HUES64 (cell line): Measurements from ENCODE around the gene EVI2A. TPM values are rescaled to one million over a fixed set of nuclear protein-coding genes. Genes with fewer than 3 reads are reported as not detected.
"Not testable (repeated sequence)": the region's sequence is repeated elsewhere in the genome, so short reads cannot be mapped to it uniquely, and the experiment has no call there.

ENCODE experiments used
- H3K27ac ChIP-seq: 2 replicates; pipeline ENCODE4 v1.7.0; 2013; ENCODE audit warnings: low read depth, low read length, inconsistent platforms
- H3K27me3 ChIP-seq: 2 replicates; pipeline ENCODE4 v1.6.1; 2013; ENCODE audit warnings: mild to moderate bottlenecking, low read length; ENCODE audit not compliant: insufficient read depth
- H3K36me3 ChIP-seq: 2 replicates; pipeline ENCODE4 v1.6.1; 2013; ENCODE audit warnings: mild to moderate bottlenecking, low read length; ENCODE audit not compliant: insufficient read depth
- H3K4me1 ChIP-seq: 2 replicates; pipeline ENCODE4 v1.6.1; 2013; ENCODE audit warnings: mild to moderate bottlenecking, low read length, moderate library complexity; ENCODE audit not compliant: insufficient read depth
- H3K4me3 ChIP-seq: 2 replicates; pipeline ENCODE4 v1.5.1; 2013; ENCODE audit warnings: mild to moderate bottlenecking, low read length, moderate library complexity
- H3K9ac ChIP-seq: 2 replicates; pipeline ENCODE4 v1.6.1; 2013; ENCODE audit warnings: mild to moderate bottlenecking, low read depth, low read length
- H3K9me3 ChIP-seq: 2 replicates; pipeline ENCODE4 v1.6.1; 2013; ENCODE audit warnings: low read depth, low read length; ENCODE audit not compliant: insufficient read depth
- WGBS: fragments of 150-250, 120-280 bp; methylation state at CpG from one replicate; pipeline ENCODE4 v1.1.7; 2013; ENCODE audit warnings: missing lambda C conversion rate; 5-methylcytosine and 5-hydroxymethylcytosine counted together
- polyA plus RNA-seq, 2 experiments: library from polyadenylated mRNA; stranded (reverse); fragments of 50-300 nt; gene quantifications; one replicate each; pipeline ENCODE4 v1.2.3, GENCODE V29; 2013

The EVI2A gene, protein sequence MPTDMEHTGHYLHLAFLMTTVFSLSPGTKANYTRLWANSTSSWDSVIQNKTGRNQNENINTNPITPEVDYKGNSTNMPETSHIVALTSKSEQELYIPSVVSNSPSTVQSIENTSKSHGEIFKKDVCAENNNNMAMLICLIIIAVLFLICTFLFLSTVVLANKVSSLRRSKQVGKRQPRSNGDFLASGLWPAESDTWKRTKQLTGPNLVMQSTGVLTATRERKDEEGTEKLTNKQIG
- not detected for polyA plus RNA-seq (2013, experiment 1 of 2)
- not detected for polyA plus RNA-seq (2013, experiment 2 of 2)

DNA sequence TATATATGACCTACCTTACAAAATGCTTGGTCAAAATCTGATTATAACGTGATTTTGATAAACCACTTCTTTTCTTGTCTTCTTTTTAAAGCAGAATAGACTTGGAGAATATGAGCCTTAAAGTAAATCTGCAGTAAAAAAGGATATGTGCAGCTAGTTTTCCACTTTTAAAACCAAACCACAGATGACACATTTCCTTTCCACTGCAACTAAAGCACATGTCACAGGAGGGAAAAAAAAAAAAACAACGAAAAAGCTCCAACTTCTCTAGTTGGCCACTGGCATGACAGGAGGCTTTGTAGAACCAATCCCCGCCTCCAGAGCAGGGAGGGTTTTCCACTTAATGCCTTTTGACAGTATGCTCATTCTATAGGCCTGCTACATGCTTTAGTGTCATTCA is at the start of gene EVI2A:
Gene EVI2A, minus strand, starts transcription at position 142 of the 400 bp plus-strand sequence. CDS start 2,609 bp downstream, outside the sequence.
- no peaks in the 10 kb centered on the region for H3K27me3 ChIP-seq
- H3K27ac ChIP-seq, result no peak within 1 kb of the TSS
- no peak within 1 kb of the TSS for H3K9ac ChIP-seq
- H3K4me1 ChIP-seq, result peaks cover 4% of the 10 kb centered on the region; the same call in 1 of the 2 replicates
- H3K4me3 ChIP-seq, result no peak within 1 kb of the TSS
- WGBS, result 78% methylated on average over 3 of the region's 3 CpGs
- no peaks in the 10 kb centered on the region for H3K9me3 ChIP-seq
- peaks cover 8% of the 10 kb centered on the region for H3K36me3 ChIP-seq

DNA sequence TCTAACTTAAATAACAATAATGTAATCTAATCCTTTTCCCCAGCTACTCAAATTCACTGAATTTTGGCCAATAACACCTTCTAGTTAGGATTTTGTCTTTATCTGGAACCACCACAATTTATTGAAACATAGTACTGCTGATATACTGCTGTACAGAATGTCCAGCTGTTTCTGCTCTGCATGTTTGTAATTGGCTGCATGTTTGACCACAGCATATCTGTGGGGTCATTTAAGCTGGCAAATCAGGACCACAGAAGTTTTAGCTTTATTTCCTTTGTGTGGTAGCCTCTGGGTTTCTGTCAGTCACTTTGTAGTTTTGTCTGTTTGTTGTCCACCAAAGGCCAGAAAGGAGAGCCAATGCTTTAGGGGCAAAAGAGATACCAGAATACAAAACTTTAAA is 47.8 kb upstream of the EVI2A start:
- H3K27me3 ChIP-seq, result no peaks in the 10 kb centered on the region
- no peak overlapping the region for H3K27ac ChIP-seq
- no peak overlapping the region for H3K9ac ChIP-seq
- H3K4me3 ChIP-seq, result no peak overlapping the region
- H3K4me1 ChIP-seq, result no peaks in the 10 kb centered on the region
- H3K36me3 ChIP-seq, result peaks cover 12% of the 10 kb centered on the region
- no peaks in the 10 kb centered on the region for H3K9me3 ChIP-seq

DNA sequence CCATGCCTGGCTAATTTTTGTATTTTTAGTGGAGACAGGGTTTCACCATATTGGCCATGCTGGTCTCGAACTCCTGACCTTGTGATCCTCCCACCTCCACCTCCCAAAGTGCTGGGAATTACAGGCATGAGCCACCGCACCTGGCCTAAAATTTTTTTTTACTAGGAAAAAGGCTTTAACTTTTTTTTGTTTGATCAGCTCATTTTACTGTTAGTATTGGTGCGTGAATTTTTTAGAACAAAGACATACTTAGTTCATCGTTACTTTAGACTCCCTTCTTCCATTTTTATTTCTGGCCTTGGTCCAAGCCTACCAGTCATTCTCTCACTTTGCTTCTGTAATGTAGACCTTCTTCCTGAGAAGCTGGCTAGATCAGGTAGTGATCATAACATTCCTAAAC is 44.7 kb upstream of the EVI2A start:
- WGBS, result 95% methylated on average over 4 of the region's 4 CpGs
- H3K27ac ChIP-seq, result no peak overlapping the region

DNA sequence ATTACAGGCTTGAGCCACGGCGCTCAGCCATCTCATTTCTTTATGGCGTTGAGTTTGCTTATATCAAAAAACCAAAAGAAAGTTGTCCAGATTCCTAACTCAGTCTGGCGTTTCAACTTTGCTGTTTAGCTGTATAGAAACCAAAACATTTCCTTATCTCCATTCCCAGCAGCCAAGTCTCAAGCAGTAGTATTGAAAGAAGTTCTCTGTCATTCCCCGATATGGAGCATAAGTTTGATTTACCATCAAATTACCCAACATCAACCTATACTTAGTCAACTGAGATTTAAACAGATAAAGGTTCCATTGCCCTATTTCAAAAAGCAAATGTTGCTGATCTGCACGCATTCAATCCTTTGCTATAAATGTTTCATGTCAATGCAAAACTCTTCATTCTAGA is 42.6 kb upstream of the EVI2A start:
- Histone ChIP-seq H3K4me3 (no peak overlapping the region), H3K9me3 (no peaks in the 10 kb centered on the region), H3K27me3 (no peaks in the 10 kb centered on the region), H3K9ac (no peak overlapping the region), H3K4me1 (no peaks in the 10 kb centered on the region), H3K36me3 (peaks cover 36% of the 10 kb centered on the region), H3K27ac (no peak overlapping the region)
- WGBS, result 93% methylated on average over 6 of the region's 6 CpGs

More for the DNA sequence above, 44.7 kb upstream of the EVI2A start:
- no peak overlapping the region for H3K4me3 ChIP-seq
- H3K4me1 ChIP-seq, result no peaks in the 10 kb centered on the region
- no peak overlapping the region for H3K9ac ChIP-seq
- peaks cover 22% of the 10 kb centered on the region for H3K36me3 ChIP-seq
- no peaks in the 10 kb centered on the region for H3K27me3 ChIP-seq
- no peaks in the 10 kb centered on the region for H3K9me3 ChIP-seq

DNA sequence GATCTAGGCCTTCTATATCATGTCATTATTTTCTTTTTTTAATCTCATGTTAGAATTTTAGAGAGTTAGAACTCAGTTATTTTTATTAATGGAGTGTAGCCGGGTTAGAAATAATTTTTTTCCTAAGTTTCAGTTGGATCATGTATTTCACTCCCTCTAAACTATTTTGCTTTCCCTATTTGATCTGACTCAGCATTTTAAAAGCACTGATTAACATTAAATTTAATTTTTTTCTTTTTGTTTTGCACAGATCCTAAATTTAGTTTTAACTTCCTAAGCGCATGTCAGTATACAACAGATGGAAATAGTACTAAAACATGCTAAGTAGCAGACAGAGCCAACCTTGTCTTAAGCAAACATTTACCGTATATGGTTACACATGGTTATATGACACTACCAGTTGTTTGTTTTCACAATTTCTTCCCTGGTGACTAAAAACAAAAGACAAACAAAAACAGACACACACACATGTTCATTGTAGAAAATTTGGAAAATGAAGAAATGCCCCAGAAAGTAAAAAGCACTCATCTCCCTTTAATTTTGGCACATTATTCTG is 36.5 kb upstream of the EVI2A start:
- H3K27me3 ChIP-seq, result no peaks in the 10 kb centered on the region
- H3K36me3 ChIP-seq, result peaks cover 78% of the 10 kb centered on the region
- no peaks in the 10 kb centered on the region for H3K4me1 ChIP-seq
- no peak overlapping the region for H3K4me3 ChIP-seq
- WGBS, result 96% methylated on average over 3 of the region's 3 CpGs
- H3K9me3 ChIP-seq, result no peaks in the 10 kb centered on the region
- no peak overlapping the region for H3K27ac ChIP-seq
- H3K9ac ChIP-seq, result no peak overlapping the region

DNA sequence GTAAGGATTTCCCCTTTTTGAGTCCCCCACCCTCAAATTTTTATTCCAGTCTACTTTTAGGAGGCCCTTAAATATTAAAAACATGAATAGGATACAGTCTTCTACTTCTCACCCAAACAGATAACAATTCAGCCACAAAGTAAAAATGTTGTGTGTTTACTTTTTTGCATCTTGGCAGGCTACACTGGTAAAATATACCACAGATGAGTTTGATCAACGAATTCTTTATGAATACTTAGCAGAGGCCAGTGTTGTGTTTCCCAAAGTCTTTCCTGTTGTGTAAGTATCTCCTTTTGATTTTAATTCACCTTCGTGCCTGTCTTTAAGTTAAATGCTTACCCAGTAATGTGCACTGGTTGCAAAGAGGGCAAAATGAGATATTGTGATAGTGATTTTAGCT is 35.7 kb upstream of the EVI2A start:
- H3K9ac ChIP-seq, result no peak overlapping the region
- 100% methylated on average over 2 of the region's 2 CpGs for WGBS
- no peaks in the 10 kb centered on the region for H3K9me3 ChIP-seq
- H3K4me1 ChIP-seq, result no peaks in the 10 kb centered on the region
- H3K27me3 ChIP-seq, result no peaks in the 10 kb centered on the region
- peaks cover 79% of the 10 kb centered on the region for H3K36me3 ChIP-seq
- no peak overlapping the region for H3K4me3 ChIP-seq
- no peak overlapping the region for H3K27ac ChIP-seq

DNA sequence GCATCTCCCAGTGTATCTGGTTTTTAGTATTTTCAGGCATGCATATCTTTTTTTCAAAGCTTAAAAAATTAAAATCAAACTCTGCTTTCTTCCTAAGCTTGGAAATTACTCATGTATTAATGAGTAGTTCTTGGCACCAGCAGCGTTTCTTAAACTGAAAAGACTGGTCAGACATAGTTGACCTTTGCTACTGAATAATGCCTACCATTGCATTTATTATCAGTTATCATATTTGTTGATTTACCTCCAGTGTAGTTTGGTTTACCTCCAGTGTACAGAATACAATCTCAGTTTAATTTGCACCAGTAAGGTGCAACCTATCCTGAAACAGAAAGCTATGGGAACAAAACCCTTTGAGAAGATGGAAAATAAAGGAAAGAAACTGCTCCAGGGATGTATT is 34.5 kb upstream of the EVI2A start:
- H3K27me3 ChIP-seq, result no peaks in the 10 kb centered on the region
- H3K9me3 ChIP-seq, result no peaks in the 10 kb centered on the region
- 100% methylated on average over 1 of the region's 1 CpG for WGBS
- no peak overlapping the region for H3K9ac ChIP-seq
- no peaks in the 10 kb centered on the region for H3K4me1 ChIP-seq
- H3K27ac ChIP-seq, result no peak overlapping the region
- peaks cover 71% of the 10 kb centered on the region for H3K36me3 ChIP-seq
- no peak overlapping the region for H3K4me3 ChIP-seq

DNA sequence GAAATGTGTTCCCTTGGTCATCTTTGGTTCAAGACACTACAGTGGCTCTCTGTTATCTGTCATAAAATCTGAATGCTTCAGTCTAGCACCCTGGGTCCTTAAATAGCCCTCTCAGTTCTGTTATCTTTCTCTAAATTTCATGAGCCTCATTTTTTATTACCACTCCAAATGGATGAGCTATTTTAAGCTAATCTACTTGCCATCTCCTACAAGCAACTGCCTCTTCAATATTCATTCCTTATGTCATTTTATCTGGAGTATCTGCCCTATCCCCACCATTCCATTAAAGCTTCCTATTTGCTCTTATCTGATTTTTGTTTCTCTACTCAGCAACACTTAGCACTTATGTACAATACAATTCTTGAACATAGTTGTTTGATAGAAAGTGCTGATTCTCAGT is 28.0 kb upstream of the EVI2A start:
- Histone ChIP-seq H3K9ac (no peak overlapping the region; the same call in 1 of the 2 replicates), H3K27me3 (no peaks in the 10 kb centered on the region), H3K4me1 (no peaks in the 10 kb centered on the region), H3K27ac (no peak overlapping the region), H3K9me3 (no peaks in the 10 kb centered on the region), H3K36me3 (peaks cover 48% of the 10 kb centered on the region), H3K4me3 (no peak overlapping the region)

DNA sequence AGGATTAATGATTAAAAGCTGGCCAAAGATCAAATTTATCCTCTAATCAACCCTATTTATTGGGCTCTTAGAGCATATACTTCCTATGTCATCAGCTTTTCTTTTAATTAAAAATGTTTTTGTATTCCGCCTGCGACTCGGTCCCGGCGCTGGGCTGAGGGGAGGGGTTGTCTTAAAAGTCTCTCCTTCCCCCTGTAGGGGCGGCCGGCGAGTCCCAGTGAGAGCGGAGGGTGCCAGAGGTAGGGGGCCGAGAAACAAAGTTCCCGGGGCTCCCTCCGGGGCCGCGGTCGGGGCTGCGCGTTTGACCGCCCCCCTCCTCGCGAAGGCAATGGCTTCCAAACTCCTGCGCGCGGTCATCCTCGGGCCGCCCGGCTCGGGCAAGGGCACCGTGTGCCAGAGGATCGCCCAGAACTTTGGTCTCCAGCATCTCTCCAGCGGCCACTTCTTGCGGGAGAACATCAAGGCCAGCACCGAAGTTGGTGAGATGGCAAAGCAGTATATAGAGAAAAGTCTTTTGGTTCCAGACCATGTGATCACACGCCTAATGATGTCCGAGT is 23.8 kb upstream of the EVI2A start:
- not testable (repeated sequence) for H3K9ac ChIP-seq, H3K4me3 ChIP-seq, H3K27me3 ChIP-seq, H3K4me1 ChIP-seq, H3K9me3 ChIP-seq, H3K27ac ChIP-seq
- H3K36me3 ChIP-seq, result peaks cover 33% of the 10 kb centered on the region
- 100% methylated on average over 4 of the region's 34 CpGs for WGBS

DNA sequence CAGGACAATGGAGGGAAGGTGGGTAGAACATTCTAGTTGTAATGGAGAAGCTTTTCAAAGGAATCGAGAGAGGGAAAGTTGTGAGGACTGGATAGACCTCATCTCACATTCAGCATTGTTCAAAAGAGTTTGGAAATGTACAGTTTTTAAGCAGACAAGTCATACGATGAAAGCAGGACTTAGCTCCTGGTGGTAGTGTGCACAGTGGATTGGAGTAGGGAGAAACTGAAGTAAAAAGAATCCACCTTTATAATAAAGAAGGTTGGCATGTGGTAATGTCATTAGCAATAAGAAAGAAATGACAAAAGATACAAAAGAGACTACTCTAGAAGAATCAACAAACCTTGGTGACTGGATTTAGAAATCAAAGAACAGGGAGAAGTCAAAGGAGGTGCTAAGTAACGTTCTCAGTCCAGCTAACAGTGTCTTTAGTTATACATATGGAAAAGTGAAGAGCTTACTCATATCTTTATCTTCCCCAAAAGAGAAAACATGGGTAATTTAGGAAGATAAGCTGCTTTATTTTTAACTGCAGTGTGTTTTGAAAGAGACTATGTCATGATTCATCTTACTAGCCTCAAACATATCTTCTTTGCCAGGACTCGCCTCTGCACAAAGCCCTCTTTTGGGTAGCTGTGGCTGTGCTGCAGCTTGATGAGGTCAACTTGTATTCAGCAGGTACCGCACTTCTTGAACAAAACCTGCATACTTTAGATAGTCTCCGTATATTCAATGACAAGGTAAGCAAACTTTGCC is 18.7 kb upstream of the EVI2A start:
- peaks cover 49% of the 10 kb centered on the region for H3K36me3 ChIP-seq

DNA sequence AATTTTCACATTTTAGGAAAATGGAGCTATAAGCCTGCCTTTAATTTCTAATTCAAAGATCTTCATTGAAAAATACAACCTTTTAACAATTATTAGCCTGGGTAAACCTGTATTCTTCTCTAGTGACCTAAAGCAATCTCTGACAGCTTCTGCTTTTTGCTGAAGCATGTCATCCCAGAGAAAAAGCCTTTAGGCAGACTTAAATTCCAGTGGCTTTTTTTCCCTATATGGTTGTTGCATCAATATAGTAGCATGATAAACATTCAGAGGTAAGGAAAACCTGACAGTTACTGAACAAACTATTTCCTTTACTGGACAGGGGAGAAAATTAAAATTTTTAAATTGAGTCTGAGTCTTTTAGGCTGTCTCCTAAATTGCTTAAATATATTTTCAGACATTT is 7.8 kb upstream of the EVI2A start:
- H3K4me3 ChIP-seq, result no peak overlapping the region
- no peaks in the 10 kb centered on the region for H3K4me1 ChIP-seq
- H3K9ac ChIP-seq, result no peak overlapping the region
- no peak overlapping the region for H3K27ac ChIP-seq
- H3K27me3 ChIP-seq, result no peaks in the 10 kb centered on the region
- H3K9me3 ChIP-seq, result no peaks in the 10 kb centered on the region
- peaks cover 37% of the 10 kb centered on the region for H3K36me3 ChIP-seq

More for the DNA sequence above, 18.7 kb upstream of the EVI2A start:
- Histone ChIP-seq H3K27me3 (no peaks in the 10 kb centered on the region), H3K4me3 (no peak overlapping the region), H3K4me1 (no peaks in the 10 kb centered on the region), H3K27ac (no peak overlapping the region), H3K9ac (no peak overlapping the region), H3K9me3 (no peaks in the 10 kb centered on the region)
- WGBS, result 80% methylated on average over 6 of the region's 6 CpGs
